Measurements from ENCODE around the gene PPIL3.

Gene PPIL3

DNA sequence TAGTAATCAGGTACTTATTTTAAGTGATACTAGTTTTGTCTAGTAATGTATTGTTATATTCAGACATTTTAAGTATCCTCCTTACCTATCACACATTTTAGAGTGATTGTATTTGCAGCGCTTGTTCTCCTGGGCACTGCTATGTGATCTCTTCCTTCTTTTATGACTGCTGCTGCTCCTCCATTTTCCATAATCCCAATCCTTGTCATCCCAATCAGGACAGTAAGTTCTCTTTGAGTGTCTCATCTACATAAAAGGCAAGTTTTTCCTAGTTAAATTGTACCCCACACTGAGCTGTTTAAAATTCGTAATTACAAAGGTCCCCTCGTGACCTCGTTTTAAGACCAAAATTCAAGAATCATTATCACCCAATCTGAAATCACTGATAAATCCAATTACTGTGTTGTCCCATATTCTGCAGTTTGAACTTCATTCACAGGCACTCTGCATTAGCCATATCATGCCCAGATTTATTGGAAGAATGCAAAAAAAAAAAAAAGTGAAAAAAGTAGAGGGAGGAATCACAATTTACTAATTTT, 27.2 kb downstream of the PPIL3 start:
- in situ Hi-C loops (cut with MboI; ENCODE audit: low sequenced_read_pairs) = no loop called here

DNA sequence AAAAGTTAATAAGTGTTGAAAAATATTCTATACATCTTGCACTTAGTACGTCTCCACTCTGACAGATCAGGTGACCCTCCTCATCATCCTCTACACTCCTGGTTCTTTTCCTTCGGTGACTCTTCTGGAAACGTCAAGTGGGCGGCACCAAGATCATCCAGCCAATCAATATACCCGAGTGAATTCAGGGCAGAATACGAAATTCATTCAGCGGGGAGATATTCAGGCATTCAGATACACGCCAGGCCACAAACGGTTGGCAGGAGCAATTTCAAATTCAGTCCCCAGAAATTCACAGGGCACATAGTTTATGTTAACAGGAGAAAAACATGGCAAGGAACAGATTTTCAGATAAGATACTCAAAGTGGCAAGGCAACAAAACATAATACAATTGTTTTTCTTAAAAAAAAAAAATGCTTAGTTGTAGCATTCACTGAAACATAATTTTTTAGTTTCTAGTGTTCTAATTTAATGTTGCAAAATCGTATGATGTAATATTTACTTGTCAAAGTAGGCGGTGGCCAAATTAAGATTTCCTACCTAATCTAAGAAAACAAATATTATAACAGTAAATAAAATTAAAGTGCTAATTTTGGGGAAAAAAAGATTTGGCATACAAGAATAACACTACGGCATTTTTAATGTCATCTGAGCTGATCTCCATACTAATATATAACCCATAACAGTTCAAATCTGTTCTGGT, 28.6 kb downstream of the PPIL3 start:
- in situ Hi-C loops (cut with MboI; ENCODE audit: low sequenced_read_pairs) = no loop called here

DNA sequence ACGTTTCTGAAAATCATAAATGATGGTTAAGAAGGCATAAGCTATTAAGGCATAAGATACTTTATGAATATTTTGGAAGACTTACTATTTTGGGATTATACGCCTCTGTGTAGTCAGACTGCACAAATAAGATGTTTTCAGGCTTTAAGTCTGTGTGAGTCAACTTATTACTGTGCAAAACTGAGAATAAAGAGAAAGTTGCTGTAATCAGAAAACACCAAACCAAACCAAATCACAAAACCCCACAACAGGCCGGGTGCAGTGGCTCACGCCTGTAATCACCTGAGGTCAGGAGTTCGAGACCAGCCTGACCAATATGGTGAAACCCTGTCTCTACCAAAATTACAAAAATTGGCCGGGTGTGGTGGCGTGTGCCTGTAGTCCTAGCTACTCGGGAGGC, 32.1 kb downstream of the PPIL3 start:
- in situ Hi-C loops (cut with MboI; ENCODE audit: low sequenced_read_pairs) = no loop called here

DNA sequence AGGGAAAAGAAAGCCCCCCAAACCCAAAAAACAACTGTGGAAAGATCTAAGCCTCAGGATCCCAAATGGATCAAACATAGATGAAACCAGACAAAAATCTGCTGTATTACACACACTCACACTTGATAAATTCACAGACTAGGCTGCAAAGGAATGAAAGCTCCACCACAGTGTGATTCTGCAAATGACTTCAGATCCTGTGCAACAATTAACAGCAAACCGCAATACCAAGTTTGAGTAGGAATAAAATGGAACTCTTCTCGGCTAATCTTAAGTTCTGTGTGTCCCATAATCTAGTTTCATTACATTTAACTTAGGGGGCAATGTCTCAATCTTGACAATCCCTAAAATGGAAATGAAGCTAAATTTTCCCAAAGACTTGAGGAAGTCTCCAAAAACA, 36.3 kb downstream of the PPIL3 start:
- in situ Hi-C loops (cut with MboI; ENCODE audit: low sequenced_read_pairs) = no loop called here

DNA sequence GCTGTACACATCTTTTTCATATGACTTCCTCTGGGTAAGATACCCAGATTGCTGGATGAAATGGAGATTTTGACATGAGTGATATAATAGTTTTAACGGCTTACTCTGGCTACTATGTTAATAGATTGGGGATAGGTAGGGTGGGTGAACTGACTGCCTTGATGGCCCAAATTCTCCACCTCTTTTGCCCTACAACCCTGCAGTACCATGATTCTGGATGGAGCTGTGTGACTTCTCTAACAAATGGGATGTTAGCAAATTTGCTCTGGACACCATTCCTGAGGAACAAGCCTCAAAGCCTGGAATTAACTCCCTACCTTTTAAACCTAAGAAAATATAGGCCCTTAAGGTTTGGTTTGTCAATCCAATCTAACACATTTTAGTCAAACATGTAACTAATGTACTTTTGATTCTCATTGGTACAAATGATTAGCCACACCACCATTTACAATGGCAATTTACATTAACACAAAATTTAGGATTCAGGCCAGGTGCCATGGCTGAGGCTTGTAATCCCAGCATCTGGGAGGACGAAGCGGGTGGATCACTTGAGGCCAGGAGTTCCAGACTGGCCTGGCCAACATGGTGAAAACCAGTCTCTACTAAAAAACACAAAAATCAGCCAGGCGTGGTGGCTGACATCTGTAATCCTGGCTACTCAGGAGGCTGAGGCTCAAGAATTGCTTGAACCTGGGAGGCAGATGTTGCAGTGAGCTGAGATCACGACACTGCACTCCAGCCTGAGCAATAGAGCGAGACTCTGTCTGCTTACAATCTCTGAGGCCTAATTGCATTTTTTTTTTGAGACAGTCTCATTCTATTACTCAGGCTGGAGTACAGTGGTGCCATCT, 37.3 kb downstream of the PPIL3 start:
- in situ Hi-C loops (cut with MboI; ENCODE audit: low sequenced_read_pairs) = no loop called here

- in situ Hi-C loops (cut with MboI; ENCODE audit: low sequenced_read_pairs) = no loop called here
These were observed 38.2 kb downstream of the PPIL3 start for GRCh38 chr2:200850512-200851256.

DNA sequence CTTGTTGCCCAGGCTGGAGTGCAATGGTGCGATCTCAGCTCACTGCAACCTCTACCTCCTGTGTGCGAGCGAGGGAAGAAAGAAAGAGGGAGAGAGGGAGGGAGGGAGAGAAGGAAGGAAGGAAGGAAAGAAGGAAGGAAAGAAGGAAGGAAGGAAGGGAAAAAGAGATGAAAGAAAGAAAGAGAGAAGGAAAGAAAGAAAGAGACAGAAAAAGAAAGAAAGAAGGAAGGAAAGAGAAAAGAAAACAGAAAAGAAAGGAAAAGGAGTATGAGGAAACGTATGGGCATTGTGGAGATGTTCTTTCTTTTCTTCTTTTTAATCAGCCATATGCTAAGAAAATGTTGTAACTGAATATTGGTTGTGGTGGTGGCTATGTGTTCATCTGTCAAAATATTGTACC, 40.9 kb downstream of the PPIL3 start:
- in situ Hi-C loops (cut with MboI; ENCODE audit: low sequenced_read_pairs) = no loop called here

GRCh38 chr2:200847269-200847668, 41.6 kb downstream of the PPIL3 start:
- in situ Hi-C loops (cut with MboI; ENCODE audit: low sequenced_read_pairs) = no loop called here

DNA sequence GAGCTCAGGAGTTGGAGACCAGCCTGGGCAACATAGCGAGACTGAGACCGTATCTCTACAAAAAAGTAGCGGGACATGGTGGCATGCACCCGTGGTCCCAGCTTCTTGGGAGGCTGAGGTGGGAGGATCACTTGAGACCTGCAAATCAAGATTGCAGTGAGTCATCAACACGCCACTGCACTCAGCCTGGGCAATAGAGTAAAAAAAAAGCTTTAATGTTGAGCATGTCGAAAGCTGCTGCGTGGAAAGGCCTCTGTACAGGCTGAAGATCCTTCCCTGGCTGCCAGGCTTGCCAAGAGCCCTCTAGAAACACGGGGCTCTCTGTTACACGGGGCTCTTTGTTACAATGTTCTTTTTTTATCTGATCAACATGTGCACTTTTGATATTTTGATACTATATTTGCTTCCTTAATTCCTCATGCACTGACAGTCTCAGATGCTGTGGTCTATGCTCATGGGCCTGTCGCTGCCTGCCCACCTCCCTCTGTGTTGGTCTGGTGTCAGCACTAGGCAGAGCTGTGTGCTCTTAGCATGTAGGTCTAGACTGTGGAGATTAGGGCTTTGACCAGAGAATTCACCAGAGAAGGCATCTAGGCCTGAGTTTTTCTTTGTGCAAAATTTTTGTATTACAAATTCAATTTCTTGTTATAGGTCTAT, 43.1 kb downstream of the PPIL3 start:
- in situ Hi-C loops (cut with MboI; ENCODE audit: low sequenced_read_pairs) = no loop called here

- in situ Hi-C loops (cut with MboI; ENCODE audit: low sequenced_read_pairs) = no loop called here
These were observed 43.7 kb downstream of the PPIL3 start for GRCh38 chr2:200845194-200845593.

DNA sequence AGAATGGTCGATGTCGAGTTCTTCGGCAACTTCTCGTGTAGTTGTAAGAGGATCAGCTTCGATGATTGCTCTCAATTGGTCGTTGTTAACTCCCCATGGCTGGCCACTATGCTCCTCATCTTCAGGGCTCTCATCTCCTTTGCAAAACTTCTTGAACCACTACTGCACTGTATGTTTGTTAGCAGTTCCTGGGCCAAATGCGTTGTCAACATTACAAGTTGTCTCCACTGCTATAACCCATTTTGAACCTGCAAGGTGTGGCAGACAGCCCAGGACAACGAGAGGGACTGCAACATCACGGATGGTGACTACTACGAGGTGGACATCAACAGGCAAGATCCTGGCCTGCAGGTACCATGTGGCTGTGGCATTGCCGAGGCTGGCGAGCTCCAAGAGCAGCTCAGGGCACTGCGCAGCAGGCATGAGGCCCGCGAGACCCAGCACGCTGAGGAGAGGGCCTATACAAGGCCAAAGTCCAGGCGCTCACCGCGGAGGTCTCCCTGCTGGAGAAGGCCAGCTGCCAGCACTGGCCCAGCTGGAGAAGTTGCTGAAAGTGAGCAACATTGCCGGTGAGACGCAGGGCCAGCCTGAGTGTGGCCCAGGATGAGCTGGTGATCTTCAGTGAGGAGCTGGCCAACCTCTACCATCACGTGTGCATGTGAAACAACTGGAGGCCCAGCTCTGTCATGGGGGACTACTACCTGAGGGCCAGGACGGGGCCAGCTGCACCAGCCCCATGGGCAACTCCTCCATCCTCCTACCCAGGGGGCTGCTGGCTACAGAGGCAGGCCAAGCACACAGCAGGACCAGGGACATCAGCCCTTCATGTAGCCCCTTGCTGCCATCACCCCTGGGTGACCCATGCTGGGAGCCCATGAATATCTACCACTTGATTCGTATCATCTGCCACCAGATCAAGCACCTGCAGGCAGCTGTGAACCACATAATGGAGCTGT, 44.6 kb downstream of the PPIL3 start:
- in situ Hi-C loops (cut with MboI; ENCODE audit: low sequenced_read_pairs) = no loop called here

DNA sequence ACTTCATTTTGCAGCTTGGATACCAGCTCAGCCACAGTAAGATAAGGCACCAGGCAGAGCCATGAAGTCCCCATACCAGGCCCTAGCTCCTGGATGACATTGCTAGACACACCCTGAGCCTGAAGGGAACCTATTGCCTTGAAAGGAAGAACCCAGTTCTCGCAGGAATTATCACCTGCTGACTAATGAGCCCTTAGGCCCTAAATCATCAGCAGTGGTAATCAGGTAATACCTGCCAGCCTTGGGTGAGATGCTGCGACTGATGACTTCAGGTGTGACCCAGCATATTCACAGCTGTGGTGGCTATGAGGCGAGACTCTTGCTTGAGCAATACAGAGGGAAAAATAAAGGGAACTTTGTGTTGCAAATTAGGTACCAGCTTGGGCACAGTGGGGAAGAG, 49.4 kb downstream of the PPIL3 start:
- in situ Hi-C loops (cut with MboI; ENCODE audit: low sequenced_read_pairs) = no loop called here

GRCh38 chr2:200834701-200835100, 54.2 kb downstream of the PPIL3 start:
- in situ Hi-C loops (cut with MboI; ENCODE audit: low sequenced_read_pairs) = no loop called here

DNA sequence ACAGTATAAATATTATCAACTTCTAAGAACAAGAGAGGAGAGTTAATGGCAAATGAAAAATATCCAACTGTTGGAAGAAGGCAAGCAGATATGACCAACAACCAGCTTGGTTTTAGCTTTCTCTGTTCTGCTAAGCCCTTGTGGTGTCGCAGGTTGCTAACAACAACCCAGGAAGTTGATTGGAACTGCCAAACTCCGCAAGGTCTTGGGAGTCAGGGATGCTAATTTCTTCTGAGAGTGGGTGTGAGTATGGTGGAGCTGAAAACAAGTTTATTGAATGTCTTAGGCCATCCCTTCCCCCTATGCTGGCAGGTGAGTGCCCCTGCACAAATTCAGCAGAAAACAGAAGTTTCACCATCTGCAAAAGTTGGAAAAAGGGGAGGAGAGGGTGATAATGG, 59.6 kb downstream of the PPIL3 start:
- in situ Hi-C loops (cut with MboI; ENCODE audit: low sequenced_read_pairs) = no loop called here

DNA sequence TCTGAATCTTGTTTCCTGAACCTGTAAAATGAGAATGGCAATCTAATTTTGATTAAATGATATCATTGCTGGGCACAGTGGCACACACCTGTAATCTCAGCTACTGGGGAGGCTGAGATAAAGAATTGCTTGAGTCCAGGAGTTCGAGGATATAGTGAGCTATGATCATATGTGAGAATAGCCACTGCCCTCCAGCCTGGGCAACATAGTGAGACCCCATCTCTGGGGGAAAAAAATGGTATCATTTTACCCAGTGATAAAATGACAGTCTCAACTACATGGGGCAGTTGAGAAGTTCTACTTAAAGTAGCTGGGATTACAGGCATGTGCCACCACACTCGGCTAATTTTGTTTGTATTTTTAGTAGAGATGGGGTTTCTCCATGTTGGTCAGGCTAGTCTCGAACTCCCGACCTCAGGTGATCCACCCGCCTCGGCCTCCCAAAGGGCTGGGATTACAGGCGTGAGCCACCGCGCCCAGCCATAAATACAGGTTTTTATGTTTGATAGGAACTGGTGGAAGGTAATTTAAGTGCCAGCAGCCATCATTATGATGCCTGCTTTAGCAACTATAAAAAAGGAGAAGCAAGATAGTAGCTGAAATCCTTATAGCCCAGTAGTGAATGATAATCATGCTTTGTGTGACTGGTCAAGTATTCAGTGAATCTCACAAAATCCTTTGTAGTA, 60.2 kb downstream of the PPIL3 start:
- in situ Hi-C loops (cut with MboI; ENCODE audit: low sequenced_read_pairs) = no loop called here

DNA sequence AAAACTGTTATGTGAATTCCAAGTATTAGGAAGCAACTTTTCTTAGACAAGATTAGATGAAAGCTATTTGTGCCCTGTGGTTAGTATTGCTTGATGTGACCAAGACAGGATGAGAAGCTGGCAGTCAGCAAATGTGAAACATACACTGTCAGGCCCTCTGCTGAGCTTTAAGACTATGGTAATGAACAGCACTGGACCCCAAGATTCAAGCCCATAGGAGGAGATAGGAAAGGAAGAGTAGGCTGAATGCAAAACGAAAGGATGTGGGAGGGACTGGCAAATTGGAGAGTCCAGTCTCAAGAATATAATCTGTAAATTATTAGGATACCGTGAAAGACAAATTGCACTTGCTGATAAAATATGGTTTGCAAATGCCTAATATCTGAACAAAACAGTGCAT, 60.8 kb downstream of the PPIL3 start:
- in situ Hi-C loops (cut with MboI; ENCODE audit: low sequenced_read_pairs) = no loop called here

- in situ Hi-C loops (cut with MboI; ENCODE audit: low sequenced_read_pairs) = no loop called here
These were observed 67.1 kb downstream of the PPIL3 start for GRCh38 chr2:200821686-200822245.

Data from HL-60/S4 treated with phorbol 12-myristate 13-acetate at 8.2 ng/mL for 4 days and 3 days (cell line).